ENCODE data around the gene SDC1. TPM values are rescaled to one million over a fixed set of nuclear protein-coding genes. Genes with fewer than 3 reads are reported as not detected.
"Not testable (repeated sequence)": the region's sequence is repeated elsewhere in the genome, so short reads cannot be mapped to it uniquely, and the experiment has no call there.

The SDC1 gene
- polyA plus RNA-seq, 1 of the 3 experiments (the other 2 are of a cell fraction), result 122 TPM

DNA sequence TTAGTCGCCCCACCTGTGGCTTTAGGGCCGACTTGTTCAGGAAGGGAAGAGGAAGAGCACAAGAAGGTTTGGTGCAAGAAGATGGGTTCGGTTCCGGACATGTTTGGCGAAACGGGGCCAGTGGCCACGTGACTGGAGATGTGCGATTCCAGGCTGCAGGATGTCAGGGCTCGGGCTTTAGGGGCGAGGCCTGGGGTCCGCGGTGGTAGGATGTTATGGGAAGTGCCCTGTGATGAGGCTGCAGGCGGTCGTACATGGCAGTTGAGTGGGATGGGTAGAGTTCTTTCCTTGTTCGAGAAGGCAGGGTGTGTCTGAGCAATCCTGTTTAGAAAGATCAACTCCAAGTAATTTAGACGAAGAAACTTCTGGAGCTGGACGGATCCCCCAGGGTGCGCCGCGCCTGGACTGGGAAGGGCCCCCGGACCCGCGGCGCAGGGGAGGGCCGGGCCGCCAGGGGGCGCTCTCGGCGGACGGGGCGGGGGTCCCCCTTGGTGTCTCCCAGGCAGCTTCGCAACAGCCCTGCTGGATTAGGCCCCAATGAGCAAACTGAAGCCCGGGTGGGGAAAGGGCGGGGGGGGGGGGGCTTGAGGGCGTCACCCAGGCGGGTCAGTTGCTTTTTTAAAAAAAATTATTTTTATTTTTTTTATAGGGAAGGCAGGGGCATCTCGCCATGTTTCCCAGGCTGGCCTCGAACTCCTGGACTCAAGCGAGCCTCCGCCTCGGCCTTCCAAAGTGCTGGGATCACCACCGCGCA, 17.2 kb upstream of the SDC1 start:
- no peaks in the 10 kb centered on the region for H4K20me1 ChIP-seq (ENCODE audit: insufficient read depth)
- no peak overlapping the region for H3K4me3 ChIP-seq (ENCODE audit: low read depth in 2 of 2, low read length in 1 of 2)
- no peak overlapping the region for H3K27ac ChIP-seq (ENCODE audit: low read depth in 2 of 2, low read length in 1 of 2)
- peaks cover 8% of the 10 kb centered on the region for H3F3A ChIP-seq (replicated peaks; ENCODE audit: insufficient read depth)
- H3K9me2 ChIP-seq, result no peaks in the 10 kb centered on the region
- peak; percentile 72 for DNase-seq
- WGBS (ENCODE audit: low lambda C conversion rate), result 91% methylated on average over 39 of the region's 43 CpGs
- ChIA-PET POLR2A (no interaction called here), CTCF (interaction anchor here (1.0 to 2.1 kb wide), 7 partner anchors 11 to 102 kb away, joined by 3 to 10 read pairs (median 4); partner anchors contain the start of gene SDC1)
- no peak overlapping the region for H3K4me2 ChIP-seq
- H2AFZ ChIP-seq (ENCODE audit: low read depth), result no peak overlapping the region
- H3K79me2 ChIP-seq (ENCODE audit: insufficient read depth), result no peaks in the 10 kb centered on the region
- H3K27me3 ChIP-seq (ENCODE audit: insufficient read depth), result no peaks in the 10 kb centered on the region
- no peaks in the 10 kb centered on the region for H3K9me3 ChIP-seq
- no peaks in the 10 kb centered on the region for H3K4me1 ChIP-seq (ENCODE audit: control insufficient read depth in 1 of 2, insufficient read depth in 2 of 2, low read depth in 1 of 2, low read length in 1 of 2)
- TF ChIP-seq, protein P1, sequence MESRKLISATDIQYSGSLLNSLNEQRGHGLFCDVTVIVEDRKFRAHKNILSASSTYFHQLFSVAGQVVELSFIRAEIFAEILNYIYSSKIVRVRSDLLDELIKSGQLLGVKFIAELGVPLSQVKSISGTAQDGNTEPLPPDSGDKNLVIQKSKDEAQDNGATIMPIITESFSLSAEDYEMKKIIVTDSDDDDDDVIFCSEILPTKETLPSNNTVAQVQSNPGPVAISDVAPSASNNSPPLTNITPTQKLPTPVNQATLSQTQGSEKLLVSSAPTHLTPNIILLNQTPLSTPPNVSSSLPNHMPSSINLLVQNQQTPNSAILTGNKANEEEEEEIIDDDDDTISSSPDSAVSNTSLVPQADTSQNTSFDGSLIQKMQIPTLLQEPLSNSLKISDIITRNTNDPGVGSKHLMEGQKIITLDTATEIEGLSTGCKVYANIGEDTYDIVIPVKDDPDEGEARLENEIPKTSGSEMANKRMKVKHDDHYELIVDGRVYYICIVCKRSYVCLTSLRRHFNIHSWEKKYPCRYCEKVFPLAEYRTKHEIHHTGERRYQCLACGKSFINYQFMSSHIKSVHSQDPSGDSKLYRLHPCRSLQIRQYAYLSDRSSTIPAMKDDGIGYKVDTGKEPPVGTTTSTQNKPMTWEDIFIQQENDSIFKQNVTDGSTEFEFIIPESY (IDR thresholded peaks at IDR 0.05; ENCODE audit: borderline replicate concordance, low read depth), result no peak
- TF ChIP-seq, protein P2, sequence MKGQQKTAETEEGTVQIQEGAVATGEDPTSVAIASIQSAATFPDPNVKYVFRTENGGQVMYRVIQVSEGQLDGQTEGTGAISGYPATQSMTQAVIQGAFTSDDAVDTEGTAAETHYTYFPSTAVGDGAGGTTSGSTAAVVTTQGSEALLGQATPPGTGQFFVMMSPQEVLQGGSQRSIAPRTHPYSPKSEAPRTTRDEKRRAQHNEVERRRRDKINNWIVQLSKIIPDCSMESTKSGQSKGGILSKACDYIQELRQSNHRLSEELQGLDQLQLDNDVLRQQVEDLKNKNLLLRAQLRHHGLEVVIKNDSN (IDR thresholded peaks at IDR 0.05; ENCODE audit: borderline replicate concordance, low read depth), result no peak
- TF ChIP-seq, protein P3, sequence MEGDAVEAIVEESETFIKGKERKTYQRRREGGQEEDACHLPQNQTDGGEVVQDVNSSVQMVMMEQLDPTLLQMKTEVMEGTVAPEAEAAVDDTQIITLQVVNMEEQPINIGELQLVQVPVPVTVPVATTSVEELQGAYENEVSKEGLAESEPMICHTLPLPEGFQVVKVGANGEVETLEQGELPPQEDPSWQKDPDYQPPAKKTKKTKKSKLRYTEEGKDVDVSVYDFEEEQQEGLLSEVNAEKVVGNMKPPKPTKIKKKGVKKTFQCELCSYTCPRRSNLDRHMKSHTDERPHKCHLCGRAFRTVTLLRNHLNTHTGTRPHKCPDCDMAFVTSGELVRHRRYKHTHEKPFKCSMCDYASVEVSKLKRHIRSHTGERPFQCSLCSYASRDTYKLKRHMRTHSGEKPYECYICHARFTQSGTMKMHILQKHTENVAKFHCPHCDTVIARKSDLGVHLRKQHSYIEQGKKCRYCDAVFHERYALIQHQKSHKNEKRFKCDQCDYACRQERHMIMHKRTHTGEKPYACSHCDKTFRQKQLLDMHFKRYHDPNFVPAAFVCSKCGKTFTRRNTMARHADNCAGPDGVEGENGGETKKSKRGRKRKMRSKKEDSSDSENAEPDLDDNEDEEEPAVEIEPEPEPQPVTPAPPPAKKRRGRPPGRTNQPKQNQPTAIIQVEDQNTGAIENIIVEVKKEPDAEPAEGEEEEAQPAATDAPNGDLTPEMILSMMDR (IDR thresholded peaks at IDR 0.05), result peak; percentile 34; the same call in 1 of the 2 replicates
- H3K36me3 ChIP-seq (replicated peaks in 1 of 2; ENCODE audit: control insufficient read depth in 1 of 2, insufficient read depth in 2 of 2, low read length in 1 of 2), result peaks cover 3 to 4% of the 10 kb centered on the region in 2 experiments
- H3K9ac ChIP-seq, result no peak overlapping the region

DNA sequence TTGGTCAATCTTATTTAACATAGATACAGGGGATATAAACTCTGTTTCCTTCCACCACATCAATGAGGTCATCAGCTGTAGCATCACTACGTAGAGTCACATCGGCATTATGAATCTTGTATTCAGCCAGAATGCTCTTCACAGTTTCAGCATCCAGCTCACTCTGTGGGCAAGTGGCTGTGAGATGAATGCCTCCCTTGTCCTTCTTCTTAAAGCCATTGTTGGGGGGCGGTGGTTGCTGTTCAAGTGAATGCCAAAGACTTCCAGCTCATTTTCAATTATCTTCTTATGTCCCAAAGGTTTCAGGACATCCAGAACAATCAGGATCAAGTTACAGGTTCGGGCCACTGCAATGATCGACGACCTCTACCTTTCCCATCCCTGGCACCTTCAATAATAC, 15.4 kb upstream of the SDC1 start:
- DNase-seq; H3F3A ChIP-seq (replicated peaks; ENCODE audit: insufficient read depth); H3K9ac ChIP-seq; H3K36me3 ChIP-seq (replicated peaks in 1 of 2; ENCODE audit: control insufficient read depth in 1 of 2, insufficient read depth in 2 of 2, low read length in 1 of 2); H3K9me3 ChIP-seq; H3K4me3 ChIP-seq (ENCODE audit: low read depth in 2 of 2, low read length in 1 of 2); H3K9me2 ChIP-seq; H4K20me1 ChIP-seq (ENCODE audit: insufficient read depth); H3K4me2 ChIP-seq; POLR2A ChIA-PET; H3K27ac ChIP-seq (ENCODE audit: low read depth in 2 of 2, low read length in 1 of 2); H3K27me3 ChIP-seq (ENCODE audit: insufficient read depth); H3K79me2 ChIP-seq (ENCODE audit: insufficient read depth); H2AFZ ChIP-seq (ENCODE audit: low read depth); H3K4me1 ChIP-seq (ENCODE audit: control insufficient read depth in 1 of 2, insufficient read depth in 2 of 2, low read depth in 1 of 2, low read length in 1 of 2): not testable (repeated sequence)
- WGBS (ENCODE audit: low lambda C conversion rate), result 94% methylated on average over 6 of the region's 6 CpGs
- CTCF ChIA-PET, result interaction anchor here (0.9 to 2.0 kb wide), 3 partner anchors 15 to 51 kb away, joined by 3 to 8 read pairs (median 6); partner anchors contain the start of gene SDC1

DNA sequence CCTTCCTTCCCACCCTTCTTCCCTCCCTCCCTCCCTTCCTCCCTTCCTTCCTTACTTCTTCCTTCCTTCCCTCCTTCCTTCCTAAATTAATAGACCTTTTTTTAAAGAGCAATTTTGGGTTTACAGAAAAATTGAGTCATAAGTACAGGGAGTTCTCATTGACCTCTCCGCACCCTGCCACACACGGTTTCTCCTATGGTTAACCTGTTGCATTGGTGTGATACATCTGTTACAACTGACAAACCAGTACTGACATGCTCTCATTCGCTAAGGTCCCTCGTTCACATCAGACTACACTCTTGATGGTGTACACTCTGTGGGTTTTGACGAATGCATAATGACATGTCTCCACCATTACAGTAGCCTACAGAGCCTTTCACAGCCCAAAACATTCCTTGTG, 11.6 kb upstream of the SDC1 start:
- no peaks in the 10 kb centered on the region; a peak in 2 of 4 replicates for H3K4me1 ChIP-seq (ENCODE audit: control insufficient read depth in 1 of 2, insufficient read depth in 2 of 2, low read depth in 1 of 2, low read length in 1 of 2)
- DNase-seq, result no peak
- WGBS (ENCODE audit: low lambda C conversion rate), result 77% methylated on average over 5 of the region's 5 CpGs
- H3K9me2 ChIP-seq, result no peaks in the 10 kb centered on the region
- H3K36me3 ChIP-seq (replicated peaks in 1 of 2; ENCODE audit: control insufficient read depth in 1 of 2, insufficient read depth in 2 of 2, low read length in 1 of 2), result no peaks in the 10 kb centered on the region
- H3K27ac ChIP-seq (ENCODE audit: low read depth in 2 of 2, low read length in 1 of 2), result no peak overlapping the region
- H4K20me1 ChIP-seq (ENCODE audit: insufficient read depth), result no peaks in the 10 kb centered on the region
- H2AFZ ChIP-seq (ENCODE audit: low read depth), result no peak overlapping the region
- ChIA-PET CTCF (interaction anchor here (0.5 to 1.9 kb wide), 3 partner anchors 10 to 138 kb away, joined by 3 to 8 read pairs (median 3); no protein-coding TSS in a partner anchor), POLR2A (no interaction called here)
- no peaks in the 10 kb centered on the region for H3F3A ChIP-seq (replicated peaks; ENCODE audit: insufficient read depth)
- H3K27me3 ChIP-seq (ENCODE audit: insufficient read depth), result no peaks in the 10 kb centered on the region
- H3K4me3 ChIP-seq (ENCODE audit: low read depth in 2 of 2, low read length in 1 of 2), result no peak overlapping the region
- no peaks in the 10 kb centered on the region for H3K79me2 ChIP-seq (ENCODE audit: insufficient read depth)
- no peak overlapping the region for H3K4me2 ChIP-seq
- H3K9me3 ChIP-seq, result no peaks in the 10 kb centered on the region
- no peak overlapping the region for H3K9ac ChIP-seq
- TF ChIP-seq YY1 (IDR thresholded peaks at IDR 0.05; ENCODE audit: low read depth) (no peak), SMC3 (IDR thresholded peaks at IDR 0.05; ENCODE audit: low read depth, low read length) (no peak), POLR2AphosphoS5 (IDR thresholded peaks at IDR 0.05; ENCODE audit: low read depth, low read length) (no peak), FOXJ3 (CRISPR knock-in tag; IDR thresholded peaks at IDR 0.05) (no peak), TCF12 (IDR thresholded peaks at IDR 0.05) (no peak)
- TF ChIP-seq, protein P3 (IDR thresholded peaks at IDR 0.05), result no peak
- TF ChIP-seq, protein P2 (IDR thresholded peaks at IDR 0.05; ENCODE audit: borderline replicate concordance, low read depth), result no peak
- TF ChIP-seq, protein P4, sequence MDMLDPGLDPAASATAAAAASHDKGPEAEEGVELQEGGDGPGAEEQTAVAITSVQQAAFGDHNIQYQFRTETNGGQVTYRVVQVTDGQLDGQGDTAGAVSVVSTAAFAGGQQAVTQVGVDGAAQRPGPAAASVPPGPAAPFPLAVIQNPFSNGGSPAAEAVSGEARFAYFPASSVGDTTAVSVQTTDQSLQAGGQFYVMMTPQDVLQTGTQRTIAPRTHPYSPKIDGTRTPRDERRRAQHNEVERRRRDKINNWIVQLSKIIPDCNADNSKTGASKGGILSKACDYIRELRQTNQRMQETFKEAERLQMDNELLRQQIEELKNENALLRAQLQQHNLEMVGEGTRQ (IDR thresholded peaks at IDR 0.05; ENCODE audit: borderline replicate concordance, low read depth, low read length), result no peak
